GM12875 (cell line): ENCODE results near the gene SCARB1.
"Not testable (repeated sequence)": the region's sequence is repeated elsewhere in the genome, so short reads cannot be mapped to it uniquely, and the experiment has no call there.

Experiments used
- H3K4me3 ChIP-seq: one replicate; pipeline ENCODE4 v1.5.1; 2011; ENCODE audit warnings: low read depth, low read length, control low read depth
- CTCF ChIP-seq: IDR thresholded peaks from 2 replicates; pipeline ENCODE4 v1.5.1; 2011; ENCODE audit warnings: low read depth, mild to moderate bottlenecking, control low read depth, inconsistent platforms, low read length, moderate library complexity, borderline replicate concordance; ENCODE audit not compliant: insufficient read depth

The SCARB1 gene

GRCh38 chr12:124904306-124905098 lies 40.8 kb upstream of the SCARB1 start:
- TF ChIP-seq CTCF: no peak
- H3K4me3 ChIP-seq: no peak overlapping the region

GRCh38 chr12:124902916-124903315 lies 39.3 kb upstream of the SCARB1 start:
- H3K4me3 ChIP-seq: no peak overlapping the region

GRCh38 chr12:124901003-124901402 lies 37.3 kb upstream of the SCARB1 start:
- H3K4me3 ChIP-seq: no peak overlapping the region
- TF ChIP-seq CTCF: no peak

More at GRCh38 chr12:124902916-124903315, 39.3 kb upstream of the SCARB1 start:
- no peak for TF ChIP-seq CTCF

- not testable (repeated sequence) for H3K4me3 ChIP-seq
Observed at GRCh38 chr12:124900345-124900795, 36.7 kb upstream of the SCARB1 start.

GRCh38 chr12:124898923-124899294 lies 35.2 kb upstream of the SCARB1 start:
- TF ChIP-seq CTCF: no peak
- peak overlapping the region; percentile 15 for H3K4me3 ChIP-seq

GRCh38 chr12:124898200-124898922 lies 34.7 kb upstream of the SCARB1 start:
- peak overlapping the region; percentile 15 for H3K4me3 ChIP-seq

GRCh38 chr12:124896461-124896860 lies 32.8 kb upstream of the SCARB1 start:
- no peak for TF ChIP-seq CTCF
- no peak overlapping the region for H3K4me3 ChIP-seq

More at GRCh38 chr12:124898200-124898922, 34.7 kb upstream of the SCARB1 start:
- TF ChIP-seq CTCF: peak; percentile 71
